Kidney (tissue), 14 donors: Measurements from ENCODE around the gene JMJD1C. TPM values are rescaled to one million over a fixed set of nuclear protein-coding genes. Genes with fewer than 3 reads are reported as not detected.
A peak's percentile ranks its signal among the peaks of the same experiment; 100 is the strongest.

Source experiments
- DNase-seq, 5 donors: peaks; one replicate each; pipeline ENCODE4 v3.0.0-alpha.2; 2013 to 2020
- FAIRE-seq: peaks from 2 replicates; lab custom pipeline; 2012; peaks lifted over from hg19 to GRCh38; lab: Jason Lieb, UNC
- H3K27ac ChIP-seq, 2 donors: one replicate each; pipeline ENCODE4 v1.7.0; 2013; ENCODE audit warnings: low read depth in 2 of 2, low read length in 2 of 2, inconsistent platforms in 1 of 2
- H3K27me3 ChIP-seq: one replicate; pipeline ENCODE4 v1.7.1; 2013; ENCODE audit warnings: low read length, inconsistent platforms; ENCODE audit not compliant: control insufficient read depth, insufficient read depth
- H3K36me3 ChIP-seq, 3 donors: one replicate each; pipeline versions ENCODE4 v1.7.0 to v1.7.1; 2013; ENCODE audit warnings: low read length in 3 of 3, control low read depth in 1 of 3, inconsistent platforms in 1 of 3; ENCODE audit not compliant: insufficient read depth in 3 of 3, control insufficient read depth in 2 of 3
- H3K4me1 ChIP-seq, 3 donors: one replicate each; pipeline versions ENCODE4 v1.7.0 to v1.7.1; 2013; ENCODE audit warnings: low read length in 3 of 3, inconsistent platforms in 1 of 3, low read depth in 1 of 3; ENCODE audit not compliant: control insufficient read depth in 2 of 3, insufficient read depth in 2 of 3
- H3K4me3 ChIP-seq, 3 donors: one replicate each; pipeline versions ENCODE4 v1.7.0 to v1.8.1; 2013; ENCODE audit warnings: low read length in 3 of 3, control low read depth in 1 of 3, inconsistent platforms in 1 of 3
- H3K9ac ChIP-seq, 3 donors: one replicate each; pipeline versions ENCODE4 v1.7.0 to v1.7.1; 2013; ENCODE audit warnings: low read length in 3 of 3, control low read depth in 1 of 3, inconsistent platforms in 1 of 3
- H3K9me3 ChIP-seq, 3 donors: one replicate each; pipeline versions ENCODE4 v1.7.0 to v1.7.1; 2013; ENCODE audit warnings: low read length in 3 of 3, control low read depth in 1 of 3, inconsistent platforms in 1 of 3; ENCODE audit not compliant: control insufficient read depth in 2 of 3, insufficient read depth in 1 of 3
- CTCF ChIP-seq: IDR thresholded peaks from 3 replicates; pipeline ENCODE4 v1.5.1; 2012; ENCODE audit warnings: mild to moderate bottlenecking, moderate library complexity, borderline replicate concordance; ENCODE audit not compliant: insufficient read depth; ENCODE audit errors: extremely low read depth
- intact Hi-C: fragments of 100-400 bp; cut with DNase I; formaldehyde crosslinking; loops from one replicate; pipeline ENCODE4 v1.11.1; 2022
- polyA plus RNA-seq: library from polyadenylated mRNA; stranded (reverse); fragments of 350-450 nt; fragmentation: Illumina TruSeq; extraction: RNeasy Lipid Tissue Mini Kit (QIAGEN cat#74804); gene quantifications from one replicate; pipeline ENCODE4 v1.2.3, GENCODE V29; 2014; ENCODE audit warnings: low read depth, low replicate concordance; ENCODE audit not compliant: insufficient read depth
- total RNA-seq: library from RNA; stranded (reverse); fragmentation: NEBNext Ultra II Directional; extraction: Animal tissue kit (Norgen Biotek cat#: 25700); gene quantifications from one replicate; pipeline ENCODE4 v1.2.1, GENCODE V29; 2021
- donor health status: control.
- donor health status: control.
- donor health status: control.
- donor health status: control.
- donor health status: control.
- donor health status: DM: yes; HTN: yes; CAD: no.
- donor health status: Normal renal cell carcinoma (clear cell type).

JMJD1C gene
- total and polyA plus RNA-seq, 2 donors from 2014 or later = 18.9 to 92.9 TPM

GRCh38 chr10:63265222-63265617 lies 200.6 kb downstream of the JMJD1C start:
- TF ChIP-seq CTCF = no peak
- Histone ChIP-seq H3K27ac (peak overlapping the region; percentile 83 to 85), H3K9me3 (no peaks in the 10 kb centered on the region), H3K27me3 (no peaks in the 10 kb centered on the region), H3K9ac (peak overlapping the region; percentile 82 to 89 (median 88)), H3K4me3 (peak overlapping the region; percentile 77 to 95 (median 91)), H3K4me1 (peaks cover 0 to 14% (median 10%) of the 10 kb centered on the region in 3 donors), H3K36me3 (no peaks in the 10 kb centered on the region)
- DNase-seq (peak in 4 of 5 donors; percentile 53 to 81 (median 68)), FAIRE-seq (no peak)
- intact Hi-C loops = no loop called here

- peak in 2 of 5 donors; percentile 28 to 42 for DNase-seq
- H3K4me1 ChIP-seq = peaks cover 0 to 19% (median 10%) of the 10 kb centered on the region in 3 donors
Observed at GRCh38 chr10:63264617-63265221, 201.1 kb downstream of the JMJD1C start.

GRCh38 chr10:63262430-63263073 lies 203.2 kb downstream of the JMJD1C start:
- Histone ChIP-seq H3K27me3 (no peaks in the 10 kb centered on the region), H3K9me3 (no peaks in the 10 kb centered on the region), H3K9ac (no peak overlapping the region), H3K4me1 (peaks cover 2 to 31% (median 8%) of the 10 kb centered on the region in 3 donors), H3K4me3 (no peak overlapping the region), H3K36me3 (no peaks in the 10 kb centered on the region), H3K27ac (peak overlapping the region in 1 of 2 donors; percentile 47)
- DNase-seq (no peak), FAIRE-seq (no peak)
- intact Hi-C loops = no loop called here
- TF ChIP-seq CTCF = no peak

More at GRCh38 chr10:63264617-63265221, 201.1 kb downstream of the JMJD1C start:
- intact Hi-C loops = no loop called here
- Histone ChIP-seq H3K9me3 (no peaks in the 10 kb centered on the region), H3K27ac (peak overlapping the region in 1 of 2 donors; percentile 83), H3K36me3 (no peaks in the 10 kb centered on the region), H3K27me3 (no peaks in the 10 kb centered on the region), H3K9ac (peak overlapping the region; percentile 14 to 88 (median 32)), H3K4me3 (peak overlapping the region; percentile 77 to 95 (median 91))
- TF ChIP-seq CTCF = no peak
- FAIRE-seq = peak; percentile 56
